ENCODE data around the gene MTMR3.
A peak's percentile ranks its signal among the peaks of the same experiment; 100 is the strongest.
"Not testable (repeated sequence)": the region's sequence is repeated elsewhere in the genome, so short reads cannot be mapped to it uniquely, and the experiment has no call there.

The MTMR3 gene

DNA sequence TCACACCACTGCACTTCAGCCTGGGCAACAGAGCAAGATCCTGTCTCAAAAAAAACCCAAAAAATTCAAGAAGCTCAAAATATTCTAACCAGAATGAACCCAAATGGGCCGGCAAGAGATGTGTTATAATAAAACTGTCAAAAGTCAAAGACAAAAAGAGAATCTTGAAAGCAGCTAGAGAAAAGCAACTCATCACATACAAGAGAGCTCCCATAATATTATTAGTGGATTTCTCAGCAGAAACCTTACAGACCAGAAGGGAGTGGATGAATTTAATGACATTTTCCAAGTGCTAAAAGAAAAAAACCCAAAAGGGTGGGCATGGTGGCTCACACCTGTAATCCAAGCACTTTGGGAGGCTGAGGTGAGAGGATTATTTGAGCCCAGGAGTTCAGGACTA lies 174.4 kb downstream of the MTMR3 start:
- no peak for DNase-seq

DNA sequence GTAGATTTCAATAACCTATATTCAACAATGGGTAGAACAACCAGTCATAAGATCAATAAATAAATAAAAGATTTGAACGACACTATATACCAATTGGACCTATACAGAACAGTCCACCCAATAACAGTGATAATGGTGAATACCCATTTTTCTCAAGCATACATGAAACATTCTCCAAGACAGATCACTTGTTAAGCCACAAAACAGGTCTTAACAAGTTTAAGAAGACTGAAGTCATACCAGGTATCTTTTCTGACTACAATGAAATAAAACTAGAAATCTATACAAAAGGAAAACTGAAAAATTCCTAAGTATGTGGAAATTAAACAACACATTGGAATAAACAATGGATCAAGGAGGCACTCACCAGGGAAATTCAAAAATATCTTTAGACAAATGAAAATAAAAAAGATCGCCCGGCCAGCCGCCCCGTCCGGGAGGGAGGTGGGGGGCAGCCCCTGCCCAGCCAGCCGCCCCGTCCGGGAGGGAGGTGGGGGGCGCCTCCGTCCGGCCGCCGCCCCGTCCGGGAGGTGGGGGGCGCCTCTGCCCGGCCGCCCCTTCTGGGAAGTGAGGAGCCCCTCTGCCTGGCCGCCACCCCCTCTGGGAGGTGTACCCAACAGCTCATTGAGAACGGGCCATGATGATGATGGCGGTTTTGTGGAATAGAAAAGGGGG lies 176.5 kb downstream of the MTMR3 start:
- DNase-seq = not testable (repeated sequence)

DNA sequence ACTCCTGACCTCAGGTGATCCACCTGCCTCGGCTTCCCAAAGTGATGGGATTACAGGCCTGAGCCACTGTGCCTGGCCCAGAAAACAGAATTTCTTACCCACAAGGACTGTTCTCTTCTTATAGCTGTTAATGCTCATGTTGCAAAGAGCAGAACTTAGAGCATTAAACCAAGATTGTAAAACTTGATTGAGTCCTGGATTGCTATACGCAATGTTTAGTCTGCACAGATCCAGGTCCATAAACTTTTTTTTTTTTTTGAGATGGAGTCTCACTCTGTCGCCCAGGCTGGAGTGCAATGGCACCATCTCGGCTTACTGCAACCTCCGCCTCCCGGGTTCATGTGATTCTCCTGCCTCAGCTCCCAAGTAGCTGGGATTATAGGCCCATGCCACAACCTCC lies 178.1 kb downstream of the MTMR3 start:
- DNase-seq = not testable (repeated sequence)

DNA sequence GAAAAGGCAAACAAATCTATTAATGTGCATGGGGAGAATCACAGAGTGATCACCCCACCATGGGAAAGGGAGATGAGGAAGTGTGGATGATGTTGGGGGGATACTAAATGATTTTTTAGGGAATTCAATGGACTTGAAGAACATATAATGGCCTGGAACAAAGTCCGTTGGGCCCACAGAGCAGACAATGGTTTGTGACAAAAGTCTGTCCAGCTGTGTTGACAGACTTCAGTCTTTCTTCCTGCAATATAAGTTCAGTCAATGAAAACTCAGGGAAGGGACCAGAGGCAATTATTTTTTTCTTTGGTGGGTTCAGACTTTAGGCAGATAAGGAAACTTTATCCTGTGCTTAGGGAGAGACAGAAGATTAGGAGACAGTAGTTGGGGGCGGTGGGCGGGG lies 179.3 kb downstream of the MTMR3 start:
- no peak for DNase-seq

DNA sequence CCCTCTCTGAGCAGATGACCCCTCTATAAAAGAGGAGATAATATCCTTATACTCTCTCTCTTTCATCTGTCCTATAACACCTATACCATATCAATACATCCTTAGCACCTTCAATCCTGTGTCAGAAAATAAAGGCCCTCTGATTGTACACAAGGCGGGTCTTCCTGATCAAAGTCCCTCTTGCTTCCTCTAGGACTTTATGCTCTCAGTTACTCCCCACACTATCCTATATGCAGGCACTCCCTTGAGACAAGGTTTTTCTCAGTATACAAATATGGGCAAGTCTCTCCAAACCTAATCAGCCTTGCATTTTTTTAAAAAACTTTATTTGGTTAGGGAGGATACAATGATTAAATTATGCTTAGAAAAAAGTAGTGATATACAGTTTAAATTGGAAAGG lies 180.0 kb downstream of the MTMR3 start:
- DNase-seq = no peak

DNA sequence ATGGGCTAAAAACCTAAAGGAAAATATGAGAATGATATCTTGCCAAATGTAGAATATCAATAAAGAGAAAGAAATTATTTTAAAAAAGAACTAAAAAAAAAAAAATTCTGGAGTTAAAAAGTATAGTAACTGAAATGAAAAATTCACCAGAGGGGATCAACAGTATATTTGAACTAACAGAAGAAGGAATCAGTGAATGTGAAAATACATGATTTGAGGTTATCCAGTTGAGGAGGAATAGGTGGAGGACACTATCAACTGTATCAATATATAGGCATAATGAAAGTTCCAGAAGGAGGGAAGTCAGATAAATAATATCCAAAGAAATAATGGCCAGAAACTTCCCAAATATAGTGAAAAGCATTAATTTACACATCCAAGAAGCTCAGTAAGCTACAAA lies 181.2 kb downstream of the MTMR3 start:
- no peak for DNase-seq

DNA sequence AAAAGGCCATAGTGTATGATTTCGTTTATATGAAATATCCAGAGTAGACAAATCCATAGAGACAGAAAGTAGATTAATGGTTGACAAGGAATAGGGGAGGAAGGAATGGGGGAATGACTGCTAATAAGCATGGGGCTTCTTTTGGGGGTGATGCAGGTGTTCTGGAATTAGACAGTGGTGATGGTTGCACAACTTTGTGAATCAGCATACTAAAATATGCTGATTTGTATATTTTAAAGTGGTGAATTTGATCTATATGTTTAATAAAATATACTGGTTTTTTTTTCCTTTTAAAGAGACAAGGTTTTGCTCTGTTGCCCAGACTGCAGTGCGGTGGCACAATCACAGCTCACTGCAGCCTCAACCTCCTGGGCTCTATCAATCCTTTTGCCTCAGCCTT lies 190.8 kb downstream of the MTMR3 start:
- no peak for DNase-seq

DNA sequence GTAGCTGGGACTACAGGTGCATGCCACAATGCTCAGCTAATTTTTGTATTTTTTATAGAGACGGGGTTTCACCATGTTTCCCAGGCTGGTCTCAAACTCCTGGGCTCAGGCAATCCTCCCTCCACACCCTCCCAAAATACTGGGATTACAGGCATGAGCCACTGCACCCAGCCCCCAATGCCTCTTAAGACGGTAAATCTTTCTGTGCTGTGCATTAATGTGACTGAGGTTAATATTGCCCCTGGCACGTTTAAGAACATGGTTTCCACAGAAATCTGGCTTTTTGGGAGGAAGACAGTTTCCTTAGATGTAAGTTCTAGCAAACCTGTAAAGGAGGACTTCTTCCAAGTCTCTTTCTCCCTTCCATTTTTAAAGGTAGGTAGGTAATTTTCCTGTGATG lies 191.2 kb downstream of the MTMR3 start:
- DNase-seq = no peak

DNA sequence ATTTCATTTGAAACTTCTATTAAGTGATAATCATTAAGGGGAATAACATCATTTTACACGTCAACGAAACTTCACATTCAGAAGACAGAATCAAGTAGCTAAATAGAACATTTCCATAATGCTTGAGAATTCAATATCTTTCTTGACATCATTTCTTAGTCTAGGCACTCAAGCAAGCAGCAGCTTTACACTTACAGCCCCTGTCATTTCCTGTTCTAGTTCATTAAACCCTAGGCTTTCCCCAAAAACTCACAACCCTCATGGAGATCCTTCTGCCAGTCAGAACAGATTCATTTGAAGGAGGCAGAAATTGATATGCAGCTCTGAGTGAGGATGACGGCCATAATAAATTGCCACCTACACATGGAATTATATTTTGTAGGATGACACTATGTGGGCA lies 192.0 kb downstream of the MTMR3 start:
- DNase-seq = no peak

DNA sequence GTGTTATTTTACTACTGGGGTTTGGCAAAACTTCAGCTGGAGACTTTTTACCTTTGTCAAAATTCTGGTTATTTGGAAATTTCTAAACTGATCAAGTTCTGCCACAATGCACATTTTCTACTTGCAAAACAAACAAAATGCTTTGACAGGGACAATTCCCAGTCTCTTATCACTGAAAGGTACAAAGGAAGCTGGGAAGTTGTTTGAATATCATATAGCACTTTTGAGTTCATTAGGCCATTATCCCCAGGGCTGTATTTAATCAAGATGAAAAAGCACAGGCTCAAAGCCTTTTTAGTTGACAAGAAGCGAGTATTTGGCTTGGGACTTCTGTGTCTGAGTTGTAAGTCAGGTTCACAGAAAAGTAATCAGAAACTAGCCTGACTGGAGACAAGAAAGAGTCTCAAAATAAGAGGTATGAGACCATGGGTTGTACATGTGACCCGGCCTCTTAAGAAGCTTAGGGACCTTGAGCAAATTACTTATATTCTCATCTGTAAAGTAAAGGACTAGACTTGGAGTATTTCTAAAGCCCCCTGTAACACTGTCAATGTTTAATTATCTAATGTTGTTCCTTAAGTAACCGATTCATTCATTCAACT lies 194.4 kb downstream of the MTMR3 start:
- DNase-seq = no peak

DNA sequence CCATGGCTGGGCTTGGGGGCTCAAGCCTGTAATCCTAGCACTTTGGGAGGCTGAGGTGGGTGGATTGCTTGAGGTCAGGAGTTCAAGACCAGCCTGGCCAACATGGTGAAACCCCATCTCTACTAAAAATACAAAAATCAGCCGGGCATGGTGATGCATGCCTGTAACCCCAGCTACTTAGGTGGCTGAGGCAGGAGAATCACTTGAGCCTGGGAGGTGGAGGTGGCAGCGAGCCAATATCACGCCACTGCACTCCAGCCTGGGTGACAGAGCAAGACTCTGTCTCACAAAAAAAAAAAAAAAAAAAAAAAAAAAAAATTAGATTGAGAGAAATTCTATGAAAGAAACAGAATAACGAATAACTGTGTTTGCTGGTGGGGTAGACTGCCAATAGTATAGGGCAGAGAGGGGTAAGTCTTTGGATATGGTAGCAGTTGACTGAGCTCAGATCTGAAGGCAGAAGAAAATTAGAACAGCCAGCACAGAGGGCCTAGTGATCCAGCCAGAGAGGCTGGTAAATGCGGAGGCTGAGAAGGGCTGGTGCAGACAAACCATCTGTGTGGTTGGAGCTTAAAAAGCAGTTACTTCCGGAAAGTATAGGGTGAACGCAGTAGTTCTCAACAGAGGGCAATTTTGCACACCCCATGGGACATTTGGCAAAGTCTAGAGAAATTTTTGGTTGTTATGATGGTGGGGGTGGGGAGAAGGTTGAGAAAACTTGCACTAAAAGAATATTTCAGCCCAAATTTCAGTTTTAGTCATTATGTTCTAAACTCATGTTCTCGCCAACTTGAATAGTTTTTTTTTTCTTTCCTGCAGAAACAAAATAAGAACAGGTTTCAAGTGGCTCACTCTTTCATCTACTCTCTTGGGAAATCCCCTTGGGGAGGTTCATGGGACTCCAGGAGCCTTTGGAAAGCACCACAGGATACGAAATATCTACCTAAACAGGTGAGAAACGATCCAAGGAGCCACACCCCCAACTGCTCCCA lies 195.6 kb downstream of the MTMR3 start:
- no peak for DNase-seq

DNA sequence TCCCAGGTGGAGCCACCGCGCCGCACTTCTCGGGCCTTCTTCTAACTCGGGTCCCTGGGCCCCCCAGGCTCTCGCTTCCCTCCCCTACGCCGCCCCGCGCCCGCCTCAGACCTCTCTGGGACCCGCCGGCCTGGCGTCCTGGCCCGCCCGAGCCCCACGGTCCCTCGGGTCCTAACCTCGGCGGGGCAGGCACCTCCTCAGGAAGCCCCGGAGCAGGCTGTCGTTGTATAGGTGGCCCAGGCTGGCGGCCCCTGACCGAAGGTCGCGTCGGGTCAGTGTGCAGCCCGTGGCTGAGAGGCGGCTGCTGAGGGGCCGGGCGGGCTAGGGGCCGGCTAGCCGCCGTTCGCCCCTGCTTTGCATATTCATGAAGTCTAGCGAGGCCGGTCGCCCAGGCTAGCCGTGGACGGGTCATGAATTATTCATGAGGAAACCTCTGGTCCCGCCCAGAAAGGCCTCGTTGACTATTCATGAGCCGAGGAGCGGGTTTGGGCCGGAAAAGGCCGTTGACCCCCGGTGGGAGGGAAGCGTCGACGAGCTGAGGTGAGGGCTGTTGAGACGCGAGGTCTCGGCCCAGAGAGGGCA lies 197.1 kb downstream of the MTMR3 start, which contains the start of gene HORMAD2:
Gene HORMAD2 (plus strand): TSS at position 513 of the 582 bp plus-strand sequence. CDS start 13,489 bp downstream, outside the sequence.
- DNase-seq = peak; percentile 8
